ENCODE results near the gene WRAP73. TPM values are rescaled to one million over a fixed set of nuclear protein-coding genes. Genes with fewer than 3 reads are reported as not detected.
A peak's percentile ranks its signal among the peaks of the same experiment; 100 is the strongest.
"Not testable (repeated sequence)": the region's sequence is repeated elsewhere in the genome, so short reads cannot be mapped to it uniquely, and the experiment has no call there.

WRAP73 gene
- polyA plus RNA-seq, 1 experiment: 27.6 TPM

DNA sequence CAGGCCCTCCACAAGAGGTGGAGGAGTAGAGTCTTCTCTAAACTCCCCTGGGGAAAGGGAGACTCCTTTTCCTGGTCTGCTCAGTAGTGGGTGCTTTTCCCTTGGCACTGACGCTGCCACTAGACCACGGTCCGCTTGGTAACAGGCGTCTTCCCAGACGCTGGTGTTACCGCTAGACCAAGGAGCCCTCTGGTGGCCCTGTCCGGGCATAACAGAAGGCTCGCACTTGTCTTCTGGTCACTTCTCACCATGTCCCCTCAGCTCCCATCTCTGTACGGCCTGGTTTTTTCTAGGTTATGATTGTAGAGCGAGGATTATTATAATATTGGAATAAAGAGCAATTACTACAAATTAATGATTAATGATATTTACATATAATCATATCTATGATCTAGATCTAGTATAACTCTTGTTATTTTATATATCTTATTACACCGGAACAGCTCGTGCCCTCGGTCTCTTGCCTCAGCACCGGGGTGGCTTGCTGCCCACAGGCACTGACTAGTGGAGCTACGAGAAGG lies 28.7 kb downstream of the WRAP73 start:
- TF ChIP-seq, protein P1, sequence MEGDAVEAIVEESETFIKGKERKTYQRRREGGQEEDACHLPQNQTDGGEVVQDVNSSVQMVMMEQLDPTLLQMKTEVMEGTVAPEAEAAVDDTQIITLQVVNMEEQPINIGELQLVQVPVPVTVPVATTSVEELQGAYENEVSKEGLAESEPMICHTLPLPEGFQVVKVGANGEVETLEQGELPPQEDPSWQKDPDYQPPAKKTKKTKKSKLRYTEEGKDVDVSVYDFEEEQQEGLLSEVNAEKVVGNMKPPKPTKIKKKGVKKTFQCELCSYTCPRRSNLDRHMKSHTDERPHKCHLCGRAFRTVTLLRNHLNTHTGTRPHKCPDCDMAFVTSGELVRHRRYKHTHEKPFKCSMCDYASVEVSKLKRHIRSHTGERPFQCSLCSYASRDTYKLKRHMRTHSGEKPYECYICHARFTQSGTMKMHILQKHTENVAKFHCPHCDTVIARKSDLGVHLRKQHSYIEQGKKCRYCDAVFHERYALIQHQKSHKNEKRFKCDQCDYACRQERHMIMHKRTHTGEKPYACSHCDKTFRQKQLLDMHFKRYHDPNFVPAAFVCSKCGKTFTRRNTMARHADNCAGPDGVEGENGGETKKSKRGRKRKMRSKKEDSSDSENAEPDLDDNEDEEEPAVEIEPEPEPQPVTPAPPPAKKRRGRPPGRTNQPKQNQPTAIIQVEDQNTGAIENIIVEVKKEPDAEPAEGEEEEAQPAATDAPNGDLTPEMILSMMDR (IDR thresholded peaks at IDR 0.05; ENCODE audit: insufficient read depth, low read depth, low read length): peak; percentile 64
- H3K4me3 ChIP-seq (ENCODE audit: low read depth, low read length); H3K36me3 ChIP-seq (ENCODE audit: control insufficient read depth, insufficient read depth, low read length); DNase-seq (ENCODE audit: low read depth); POLR2A ChIA-PET; H3K27me3 ChIP-seq (ENCODE audit: control insufficient read depth, insufficient read depth, low read length): not testable (repeated sequence)
- CTCF ChIA-PET: interaction anchor here (0.7 to 6.7 kb wide), 21 partner anchors 8 to 177 kb away, joined by 3 to 147 read pairs (median 5); partner anchors contain the start of gene ARHGEF16

DNA sequence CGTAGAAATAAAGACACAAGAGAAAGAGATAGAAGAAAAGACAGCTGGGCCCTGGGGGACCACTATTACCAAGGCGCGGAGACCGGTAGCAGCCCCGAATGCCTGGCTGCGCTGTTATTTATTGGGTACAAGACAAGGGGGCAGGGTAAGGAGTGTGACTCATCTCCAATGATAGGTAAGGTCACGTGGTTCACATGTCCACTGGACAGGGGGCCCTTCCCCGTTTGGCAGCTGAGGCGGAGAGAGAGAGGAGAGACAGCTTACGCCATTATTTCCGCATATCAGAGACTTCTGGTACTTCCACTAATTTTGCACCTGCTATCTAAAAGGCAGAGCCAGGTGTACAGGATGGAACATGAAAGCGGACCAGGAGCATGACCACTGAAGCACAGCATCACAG lies 29.2 kb downstream of the WRAP73 start:
- ChIA-PET POLR2A (no interaction called here), CTCF (interaction anchor here (0.6 to 6.7 kb wide), 24 partner anchors 9 to 170 kb away, joined by 3 to 147 read pairs (median 6); no protein-coding TSS in a partner anchor)
- Histone ChIP-seq H3K36me3 (ENCODE audit: control insufficient read depth, insufficient read depth, low read length) (peaks cover 2% of the 10 kb centered on the region; the same call in 1 of the 2 replicates), H3K4me3 (ENCODE audit: low read depth, low read length) (no peak overlapping the region), H3K27me3 (ENCODE audit: control insufficient read depth, insufficient read depth, low read length) (no peaks in the 10 kb centered on the region)
- TF ChIP-seq, protein P1 (IDR thresholded peaks at IDR 0.05; ENCODE audit: insufficient read depth, low read depth, low read length): no peak
- no peak for DNase-seq (ENCODE audit: low read depth)

DNA sequence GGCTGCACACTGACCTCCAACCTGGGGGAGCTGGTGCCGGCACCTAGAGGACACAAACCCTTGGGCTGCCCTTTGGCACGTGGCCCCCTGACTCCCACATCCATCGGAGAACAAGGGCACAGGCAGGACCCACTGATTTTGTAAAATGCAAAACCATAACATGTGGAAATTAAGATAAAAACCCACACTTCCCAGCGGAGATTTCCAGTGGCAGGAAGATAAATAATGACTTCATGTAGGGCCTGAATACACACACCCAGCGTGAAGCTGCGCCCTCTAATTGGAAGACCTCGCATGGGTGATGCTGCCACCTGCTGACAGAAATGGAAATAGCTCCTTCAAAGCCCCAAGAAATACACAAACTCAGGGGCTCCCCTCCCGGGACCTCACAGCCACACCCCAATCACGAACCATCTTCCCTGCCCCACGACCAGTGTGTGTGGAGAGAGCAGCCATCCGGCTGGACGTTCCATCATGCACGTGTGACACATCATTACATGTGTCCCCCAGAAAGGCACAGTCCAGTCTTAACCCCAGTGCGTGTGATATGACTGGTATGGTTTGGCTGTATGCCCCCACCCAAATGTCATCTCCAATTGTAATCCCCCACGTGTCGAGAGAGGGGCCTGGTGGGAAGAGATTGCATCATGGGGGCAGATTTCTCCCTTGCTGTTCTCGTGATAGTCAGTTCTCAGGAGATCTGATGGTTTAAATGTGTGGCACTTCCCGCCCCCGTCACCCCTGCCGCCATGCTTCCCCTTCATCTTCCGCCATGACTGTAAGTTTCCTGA lies 30.8 kb downstream of the WRAP73 start:
- Histone ChIP-seq H3K36me3 (ENCODE audit: control insufficient read depth, insufficient read depth, low read length) (peaks cover 2% of the 10 kb centered on the region; the same call in 1 of the 2 replicates), H3K27me3 (ENCODE audit: control insufficient read depth, insufficient read depth, low read length) (no peaks in the 10 kb centered on the region), H3K4me3 (ENCODE audit: low read depth, low read length) (no peak overlapping the region)
- POLR2A ChIA-PET: interaction anchor here (0.6 kb wide), 1 partner anchor 166 kb away, joined by 3 read pairs; no protein-coding TSS in a partner anchor
- TF ChIP-seq, protein P1 (IDR thresholded peaks at IDR 0.05; ENCODE audit: insufficient read depth, low read depth, low read length): peak; percentile 76
- no peak for DNase-seq (ENCODE audit: low read depth)
- CTCF ChIA-PET: interaction anchor here (0.7 to 6.7 kb wide), 43 partner anchors 11 to 178 kb away, joined by 3 to 147 read pairs (median 4); partner anchors contain the start of gene ARHGEF16

DNA sequence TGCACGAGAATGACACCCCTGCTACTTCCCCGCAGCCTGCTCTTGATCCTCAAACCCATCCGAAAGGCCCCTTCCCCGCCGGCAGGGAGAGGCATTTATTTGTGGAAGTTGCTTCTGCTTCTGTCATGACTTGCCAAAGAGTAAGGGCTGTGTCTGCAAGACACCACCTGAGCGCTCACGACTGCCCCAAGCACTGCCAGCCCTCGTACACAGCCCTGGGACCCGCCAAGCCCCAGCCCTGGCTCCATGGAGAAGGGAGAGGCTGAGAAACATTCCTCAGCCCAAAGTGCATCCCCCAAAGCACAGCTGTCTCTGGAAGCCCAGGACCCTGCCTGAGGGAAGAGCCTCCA lies 31.4 kb downstream of the WRAP73 start:
- ChIA-PET POLR2A (no interaction called here), CTCF (interaction anchor here (0.7 to 6.7 kb wide), 38 partner anchors 11 to 179 kb away, joined by 3 to 147 read pairs (median 4); partner anchors contain the start of gene ARHGEF16)
- H3K36me3 ChIP-seq (ENCODE audit: control insufficient read depth, insufficient read depth, low read length): peaks cover 2% of the 10 kb centered on the region; the same call in 1 of the 2 replicates
- DNase-seq (ENCODE audit: low read depth): no peak
- TF ChIP-seq, protein P1 (IDR thresholded peaks at IDR 0.05; ENCODE audit: insufficient read depth, low read depth, low read length): no peak
- no peak overlapping the region for H3K4me3 ChIP-seq (ENCODE audit: low read depth, low read length)
- no peaks in the 10 kb centered on the region for H3K27me3 ChIP-seq (ENCODE audit: control insufficient read depth, insufficient read depth, low read length)

DNA sequence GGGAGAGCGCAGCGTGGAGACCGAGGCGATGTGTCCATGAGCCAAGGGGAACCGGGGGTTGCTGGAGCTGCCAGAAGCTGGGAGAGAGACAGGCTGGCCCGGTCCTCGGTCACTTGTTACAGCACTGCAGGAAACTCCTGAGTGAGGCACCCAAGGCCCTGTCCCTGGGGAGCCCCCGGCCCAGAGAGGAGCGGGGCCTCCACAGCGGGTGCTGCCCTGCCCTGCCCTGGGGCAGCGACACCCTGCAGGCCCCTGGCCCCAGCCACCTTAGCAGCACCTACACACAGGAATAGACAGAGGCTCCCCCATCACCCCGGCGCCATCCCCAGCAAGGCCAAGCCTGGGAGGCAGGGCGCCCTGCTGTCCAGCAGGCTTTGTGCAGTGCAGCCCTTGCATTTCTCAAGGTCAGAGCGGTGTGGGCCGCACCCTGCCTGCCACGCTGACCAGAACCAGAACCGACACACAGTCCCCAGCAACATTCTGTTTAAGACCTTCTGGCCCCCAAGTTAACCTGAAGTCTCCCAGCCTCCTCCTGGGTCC lies 32.0 kb downstream of the WRAP73 start:
- Histone ChIP-seq H3K4me3 (ENCODE audit: low read depth, low read length) (no peak overlapping the region), H3K36me3 (ENCODE audit: control insufficient read depth, insufficient read depth, low read length) (peaks cover 2% of the 10 kb centered on the region; the same call in 1 of the 2 replicates), H3K27me3 (ENCODE audit: control insufficient read depth, insufficient read depth, low read length) (no peaks in the 10 kb centered on the region)
- POLR2A ChIA-PET: no interaction called here
- TF ChIP-seq, protein P1 (IDR thresholded peaks at IDR 0.05; ENCODE audit: insufficient read depth, low read depth, low read length): no peak
- CTCF ChIA-PET: interaction anchor here (0.9 to 6.7 kb wide), 9 partner anchors 18 to 165 kb away, joined by 3 to 147 read pairs (median 7); no protein-coding TSS in a partner anchor
- DNase-seq (ENCODE audit: low read depth): no peak
